H1 (cell line): Measurements from ENCODE around the gene IL2RG. TPM values are rescaled to one million over a fixed set of nuclear protein-coding genes. Genes with fewer than 3 reads are reported as not detected.

ENCODE experiments used
- CTBP2 ChIP-seq: IDR thresholded peaks from 2 replicates; pipeline ENCODE4 v1.7.0; 2011; ENCODE audit warnings: borderline replicate concordance, mild to moderate bottlenecking, moderate library complexity, mixed read lengths, low read length; ENCODE audit not compliant: insufficient read depth, insufficient read length
- EP300 ChIP-seq, 2 experiments: IDR thresholded peaks; 1 replicate in 1 of 2; 2 replicates in 1 of 2; pipeline ENCODE4 v1.6.1; 2011 to 2012; ENCODE audit warnings: low read depth in 2 of 2, low read length in 2 of 2, mild to moderate bottlenecking in 2 of 2, borderline replicate concordance in 1 of 2, inconsistent platforms in 1 of 2, moderate library complexity in 1 of 2
- MAFK ChIP-seq: IDR thresholded peaks from 2 replicates; pipeline ENCODE4 v1.6.1; 2012; ENCODE audit warnings: low read depth, mild to moderate bottlenecking, improper control_type of control experiment, low read length
- NANOG ChIP-seq: IDR thresholded peaks from 2 replicates; pipeline ENCODE4 v1.6.1; 2011; ENCODE audit warnings: low read length, low read depth, mild to moderate bottlenecking, inconsistent platforms; ENCODE audit not compliant: insufficient read depth, poor library complexity, severe bottlenecking
- POU5F1 ChIP-seq: IDR thresholded peaks from 2 replicates; pipeline ENCODE4 v1.6.1; 2011; ENCODE audit warnings: low read depth, mild to moderate bottlenecking, low read length, moderate library complexity
- RNF2 ChIP-seq: fragments of 200-900, 300-1000 bp; sonication (generic); IDR thresholded peaks from 2 replicates; pipeline ENCODE4 v1.7.1; 2016; ENCODE audit warnings: borderline replicate concordance, low read depth, mild to moderate bottlenecking, antibody characterized with exemption, low read length; ENCODE audit not compliant: poor library complexity, severe bottlenecking; ENCODE audit errors: missing control alignments
- TCF12 ChIP-seq: IDR thresholded peaks from 2 replicates; pipeline ENCODE4 v1.6.1; 2011; ENCODE audit warnings: low read depth, mild to moderate bottlenecking, low read length
- TEAD4 ChIP-seq: IDR thresholded peaks from 2 replicates; pipeline ENCODE4 v1.6.1; 2012; ENCODE audit warnings: low read depth, low read length, inconsistent platforms, mixed read lengths
- YY1 ChIP-seq: IDR thresholded peaks from 2 replicates; pipeline ENCODE4 v1.6.1; 2011; ENCODE audit warnings: low read depth, mild to moderate bottlenecking, low read length
- polyA plus RNA-seq, 7 experiments: library from polyadenylated mRNA; depleted of rRNA in 3 of 7; stranded (reverse) in 5 of 7; unstranded in 2 of 7; fragments of >200 nt in 5 of 7; fragments of 200-250 nt in 2 of 7; gene quantifications; 1 replicate in 5 of 7; 2 replicates in 1 of 7; 4 replicates in 1 of 7; pipeline versions ENCODE4 v1.2.1 to v1.2.3, GENCODE V29; 2011 to 2013; ENCODE audit warnings: missing spikeins in 2 of 7, mixed read lengths in 2 of 7
- total RNA-seq: library from RNA; stranded (reverse); fragmentation: NEBNext Ultra II Directional; extraction: Animal tissue kit (Norgen Biotek cat#: 25700); gene quantifications from 2 replicates; pipeline ENCODE4 v1.2.1, GENCODE V29; 2021
- TF ChIP-seq, protein P1 (sequence below): fragments of 300-600 bp; sonication (generic); IDR thresholded peaks from 2 replicates; pipeline ENCODE4 v1.7.1; 2012; ENCODE audit warnings: low read length, moderate library complexity, mild to moderate bottlenecking, inconsistent platforms; ENCODE audit not compliant: insufficient replicate concordance
- TF ChIP-seq, protein P2 (sequence below): IDR thresholded peaks from 2 replicates; pipeline ENCODE4 v1.6.1; 2012; ENCODE audit warnings: inconsistent platforms

IL2RG gene
- total and polyA plus RNA-seq, 2 of the 8 experiments (the other 6 are each of a cell fraction or from before 2014, with no cell fraction given), result not detected

DNA sequence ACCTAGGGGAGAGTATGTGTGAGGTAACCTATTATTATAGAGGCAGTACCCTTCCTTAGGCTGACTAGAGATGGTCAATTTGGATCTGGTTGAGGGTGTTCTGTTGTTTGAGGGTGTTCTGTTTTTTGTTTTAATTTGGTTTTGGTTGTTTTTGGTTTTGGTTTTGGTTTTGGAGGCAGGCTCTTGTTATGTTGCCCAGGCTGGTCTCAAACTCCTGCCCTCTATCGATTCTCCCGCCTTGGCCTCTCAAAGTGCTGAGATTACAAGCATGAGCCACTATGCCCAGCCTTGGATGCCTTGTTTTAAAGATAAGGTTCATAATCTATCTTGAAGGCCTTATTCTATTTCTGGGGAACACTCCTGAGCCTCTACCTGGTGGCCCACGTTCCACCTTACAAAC, 5.7 kb downstream of the IL2RG start (continued):
- TF ChIP-seq, protein P1, sequence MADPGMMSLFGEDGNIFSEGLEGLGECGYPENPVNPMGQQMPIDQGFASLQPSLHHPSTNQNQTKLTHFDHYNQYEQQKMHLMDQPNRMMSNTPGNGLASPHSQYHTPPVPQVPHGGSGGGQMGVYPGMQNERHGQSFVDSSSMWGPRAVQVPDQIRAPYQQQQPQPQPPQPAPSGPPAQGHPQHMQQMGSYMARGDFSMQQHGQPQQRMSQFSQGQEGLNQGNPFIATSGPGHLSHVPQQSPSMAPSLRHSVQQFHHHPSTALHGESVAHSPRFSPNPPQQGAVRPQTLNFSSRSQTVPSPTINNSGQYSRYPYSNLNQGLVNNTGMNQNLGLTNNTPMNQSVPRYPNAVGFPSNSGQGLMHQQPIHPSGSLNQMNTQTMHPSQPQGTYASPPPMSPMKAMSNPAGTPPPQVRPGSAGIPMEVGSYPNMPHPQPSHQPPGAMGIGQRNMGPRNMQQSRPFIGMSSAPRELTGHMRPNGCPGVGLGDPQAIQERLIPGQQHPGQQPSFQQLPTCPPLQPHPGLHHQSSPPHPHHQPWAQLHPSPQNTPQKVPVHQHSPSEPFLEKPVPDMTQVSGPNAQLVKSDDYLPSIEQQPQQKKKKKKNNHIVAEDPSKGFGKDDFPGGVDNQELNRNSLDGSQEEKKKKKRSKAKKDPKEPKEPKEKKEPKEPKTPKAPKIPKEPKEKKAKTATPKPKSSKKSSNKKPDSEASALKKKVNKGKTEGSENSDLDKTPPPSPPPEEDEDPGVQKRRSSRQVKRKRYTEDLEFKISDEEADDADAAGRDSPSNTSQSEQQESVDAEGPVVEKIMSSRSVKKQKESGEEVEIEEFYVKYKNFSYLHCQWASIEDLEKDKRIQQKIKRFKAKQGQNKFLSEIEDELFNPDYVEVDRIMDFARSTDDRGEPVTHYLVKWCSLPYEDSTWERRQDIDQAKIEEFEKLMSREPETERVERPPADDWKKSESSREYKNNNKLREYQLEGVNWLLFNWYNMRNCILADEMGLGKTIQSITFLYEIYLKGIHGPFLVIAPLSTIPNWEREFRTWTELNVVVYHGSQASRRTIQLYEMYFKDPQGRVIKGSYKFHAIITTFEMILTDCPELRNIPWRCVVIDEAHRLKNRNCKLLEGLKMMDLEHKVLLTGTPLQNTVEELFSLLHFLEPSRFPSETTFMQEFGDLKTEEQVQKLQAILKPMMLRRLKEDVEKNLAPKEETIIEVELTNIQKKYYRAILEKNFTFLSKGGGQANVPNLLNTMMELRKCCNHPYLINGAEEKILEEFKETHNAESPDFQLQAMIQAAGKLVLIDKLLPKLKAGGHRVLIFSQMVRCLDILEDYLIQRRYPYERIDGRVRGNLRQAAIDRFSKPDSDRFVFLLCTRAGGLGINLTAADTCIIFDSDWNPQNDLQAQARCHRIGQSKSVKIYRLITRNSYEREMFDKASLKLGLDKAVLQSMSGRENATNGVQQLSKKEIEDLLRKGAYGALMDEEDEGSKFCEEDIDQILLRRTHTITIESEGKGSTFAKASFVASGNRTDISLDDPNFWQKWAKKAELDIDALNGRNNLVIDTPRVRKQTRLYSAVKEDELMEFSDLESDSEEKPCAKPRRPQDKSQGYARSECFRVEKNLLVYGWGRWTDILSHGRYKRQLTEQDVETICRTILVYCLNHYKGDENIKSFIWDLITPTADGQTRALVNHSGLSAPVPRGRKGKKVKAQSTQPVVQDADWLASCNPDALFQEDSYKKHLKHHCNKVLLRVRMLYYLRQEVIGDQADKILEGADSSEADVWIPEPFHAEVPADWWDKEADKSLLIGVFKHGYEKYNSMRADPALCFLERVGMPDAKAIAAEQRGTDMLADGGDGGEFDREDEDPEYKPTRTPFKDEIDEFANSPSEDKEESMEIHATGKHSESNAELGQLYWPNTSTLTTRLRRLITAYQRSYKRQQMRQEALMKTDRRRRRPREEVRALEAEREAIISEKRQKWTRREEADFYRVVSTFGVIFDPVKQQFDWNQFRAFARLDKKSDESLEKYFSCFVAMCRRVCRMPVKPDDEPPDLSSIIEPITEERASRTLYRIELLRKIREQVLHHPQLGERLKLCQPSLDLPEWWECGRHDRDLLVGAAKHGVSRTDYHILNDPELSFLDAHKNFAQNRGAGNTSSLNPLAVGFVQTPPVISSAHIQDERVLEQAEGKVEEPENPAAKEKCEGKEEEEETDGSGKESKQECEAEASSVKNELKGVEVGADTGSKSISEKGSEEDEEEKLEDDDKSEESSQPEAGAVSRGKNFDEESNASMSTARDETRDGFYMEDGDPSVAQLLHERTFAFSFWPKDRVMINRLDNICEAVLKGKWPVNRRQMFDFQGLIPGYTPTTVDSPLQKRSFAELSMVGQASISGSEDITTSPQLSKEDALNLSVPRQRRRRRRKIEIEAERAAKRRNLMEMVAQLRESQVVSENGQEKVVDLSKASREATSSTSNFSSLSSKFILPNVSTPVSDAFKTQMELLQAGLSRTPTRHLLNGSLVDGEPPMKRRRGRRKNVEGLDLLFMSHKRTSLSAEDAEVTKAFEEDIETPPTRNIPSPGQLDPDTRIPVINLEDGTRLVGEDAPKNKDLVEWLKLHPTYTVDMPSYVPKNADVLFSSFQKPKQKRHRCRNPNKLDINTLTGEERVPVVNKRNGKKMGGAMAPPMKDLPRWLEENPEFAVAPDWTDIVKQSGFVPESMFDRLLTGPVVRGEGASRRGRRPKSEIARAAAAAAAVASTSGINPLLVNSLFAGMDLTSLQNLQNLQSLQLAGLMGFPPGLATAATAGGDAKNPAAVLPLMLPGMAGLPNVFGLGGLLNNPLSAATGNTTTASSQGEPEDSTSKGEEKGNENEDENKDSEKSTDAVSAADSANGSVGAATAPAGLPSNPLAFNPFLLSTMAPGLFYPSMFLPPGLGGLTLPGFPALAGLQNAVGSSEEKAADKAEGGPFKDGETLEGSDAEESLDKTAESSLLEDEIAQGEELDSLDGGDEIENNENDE, result no peak
- TF ChIP-seq MAFK, result no peak
- no peak for TF ChIP-seq EP300 (IDR thresholded peaks at IDR 0.05; ENCODE audit: borderline replicate concordance in 1 of 2, low read depth in 2 of 2, low read length in 2 of 2)
- TF ChIP-seq CTBP2, result no peak
- TF ChIP-seq, protein P2, sequence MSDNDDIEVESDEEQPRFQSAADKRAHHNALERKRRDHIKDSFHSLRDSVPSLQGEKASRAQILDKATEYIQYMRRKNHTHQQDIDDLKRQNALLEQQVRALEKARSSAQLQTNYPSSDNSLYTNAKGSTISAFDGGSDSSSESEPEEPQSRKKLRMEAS, result no peak
- no peak for TF ChIP-seq TEAD4
- TF ChIP-seq YY1, result no peak
- no peak for TF ChIP-seq RNF2
- TF ChIP-seq TCF12, result no peak
- no peak for TF ChIP-seq NANOG
- TF ChIP-seq POU5F1, result no peak
